Neuronal stem cell (in vitro differentiated cells): ENCODE results near the gene ARL4C.

Source experiments
- DNase-seq: peaks from one replicate; pipeline ENCODE4 v3.0.0-alpha.2; 2013; ENCODE audit warnings: low spot score
- H2AFZ ChIP-seq: one replicate; pipeline ENCODE4 v1.6.1; 2013; ENCODE audit warnings: mild to moderate bottlenecking, low read length, inconsistent platforms
- H2AK5ac ChIP-seq: 2 replicates; pipeline ENCODE4 v1.6.1; 2013; ENCODE audit warnings: low read depth, mild to moderate bottlenecking, inconsistent platforms, low read length, moderate library complexity, mixed read lengths
- H2BK120ac ChIP-seq: 2 replicates; pipeline ENCODE4 v1.6.1; 2013; ENCODE audit warnings: low read depth, mild to moderate bottlenecking, inconsistent platforms, low read length, moderate library complexity, mixed read lengths
- H2BK12ac ChIP-seq: one replicate; pipeline ENCODE4 v1.6.1; 2013; ENCODE audit warnings: low read length, inconsistent platforms
- H2BK15ac ChIP-seq: 2 replicates; pipeline ENCODE4 v1.6.1; 2013; ENCODE audit warnings: mild to moderate bottlenecking, low read length, inconsistent platforms, mixed read lengths
- H2BK5ac ChIP-seq: one replicate; pipeline ENCODE4 v1.6.1; 2013; ENCODE audit warnings: inconsistent platforms, mild to moderate bottlenecking, low read length, moderate library complexity
- H3K14ac ChIP-seq: one replicate; pipeline ENCODE4 v1.6.1; 2013; ENCODE audit warnings: low read length, inconsistent platforms
- H3K18ac ChIP-seq: 2 replicates; pipeline ENCODE4 v1.6.1; 2013; ENCODE audit warnings: low read length, inconsistent platforms
- H3K23ac ChIP-seq: 2 replicates; pipeline ENCODE4 v1.6.1; 2013; ENCODE audit warnings: low read depth, mild to moderate bottlenecking, mixed read lengths, low read length, inconsistent platforms; ENCODE audit not compliant: poor library complexity
- H3K27ac ChIP-seq: replicated peaks from 3 replicates; pipeline ENCODE4 v1.5.1; 2013; ENCODE audit warnings: low read length, inconsistent platforms
- H3K27me3 ChIP-seq, 3 experiments: 2 replicates each; pipeline ENCODE4 v1.6.1; 2013; ENCODE audit warnings: low read length in 3 of 3, mild to moderate bottlenecking in 2 of 3, inconsistent platforms in 1 of 3, low read depth in 1 of 3, mixed read lengths in 1 of 3, moderate library complexity in 1 of 3; ENCODE audit not compliant: control insufficient read depth in 3 of 3, insufficient read depth in 3 of 3
- H3K36me3 ChIP-seq, 2 donors: replicated peaks in 1 of 2; 2 replicates each; pipeline ENCODE4 v1.6.1; 2013; ENCODE audit warnings: low read length in 2 of 2; ENCODE audit not compliant: control insufficient read depth in 2 of 2, insufficient read depth in 2 of 2
- H3K4ac ChIP-seq: 2 replicates; pipeline ENCODE4 v1.6.1; 2013; ENCODE audit warnings: inconsistent platforms, mild to moderate bottlenecking, low read length, moderate library complexity
- H3K4me1 ChIP-seq, 2 donors: 1 replicate in 1 of 2; 2 replicates in 1 of 2; pipeline ENCODE4 v1.6.1; 2013; ENCODE audit warnings: low read length in 2 of 2, low read depth in 1 of 2; ENCODE audit not compliant: control insufficient read depth in 2 of 2, insufficient read depth in 1 of 2
- H3K4me2 ChIP-seq: one replicate; pipeline ENCODE4 v1.6.1; 2013; ENCODE audit warnings: mild to moderate bottlenecking, low read length, inconsistent platforms; ENCODE audit not compliant: insufficient read depth, poor library complexity, severe bottlenecking
- H3K4me3 ChIP-seq, 2 donors: 2 replicates each; pipeline ENCODE4 v1.5.1; 2013; ENCODE audit warnings: low read length in 2 of 2, mild to moderate bottlenecking in 2 of 2, inconsistent platforms in 1 of 2, moderate library complexity in 1 of 2
- H3K79me1 ChIP-seq: one replicate; pipeline ENCODE4 v1.6.1; 2013; ENCODE audit warnings: low read depth, mild to moderate bottlenecking, inconsistent platforms, low read length, moderate library complexity
- H3K9ac ChIP-seq: one replicate; pipeline ENCODE4 v1.6.1; 2013; ENCODE audit warnings: mild to moderate bottlenecking, low read depth, low read length, inconsistent platforms; ENCODE audit not compliant: poor library complexity
- H3K9me3 ChIP-seq, 2 donors: replicated peaks in 1 of 2; 2 replicates each; pipeline versions ENCODE3 to v1.6.1; 2013; ENCODE audit warnings: low read length in 2 of 2, mild to moderate bottlenecking in 2 of 2, inconsistent platforms in 1 of 2, low read depth in 1 of 2, mixed read lengths in 1 of 2, moderate library complexity in 1 of 2; ENCODE audit not compliant: control insufficient read depth in 2 of 2, insufficient read depth in 1 of 2
- H4K8ac ChIP-seq: one replicate; pipeline ENCODE4 v1.6.1; 2013; ENCODE audit warnings: low read depth, mild to moderate bottlenecking, inconsistent platforms, low read length, moderate library complexity
- H4K91ac ChIP-seq: one replicate; pipeline ENCODE4 v1.6.1; 2013; ENCODE audit warnings: low read length, low read depth, mild to moderate bottlenecking, inconsistent platforms; ENCODE audit not compliant: poor library complexity
- WGBS, 2 donors: extraction: QIAGEN DNeasy Blood & Tissue Kit; methylation state at CpG; one replicate each; pipeline ENCODE4 v1.1.7; 2013; ENCODE audit warnings: missing lambda C conversion rate in 2 of 2, mixed read lengths in 1 of 2; ENCODE audit not compliant: insufficient read length in 2 of 2, insufficient replicate concordance in 1 of 2; ENCODE audit errors: extremely low coverage in 2 of 2; 5-methylcytosine and 5-hydroxymethylcytosine counted together

Gene ARL4C

GRCh38 chr2:234487356-234487755, 9.5 kb downstream of the ARL4C start:
- Histone ChIP-seq H3K18ac (no peak overlapping the region), H2BK15ac (no peak overlapping the region), H4K8ac (no peak overlapping the region), H2AK5ac (no peak overlapping the region), H3K9me3 (peaks cover 0 to 1% of the 10 kb centered on the region in 2 donors), H3K27ac (no peak overlapping the region), H4K91ac (no peak overlapping the region), H2BK12ac (no peak overlapping the region), H3K4ac (no peak overlapping the region), H3K9ac (no peak overlapping the region), H3K4me2 (no peak overlapping the region), H2BK5ac (no peak overlapping the region), H2AFZ (no peak overlapping the region), H2BK120ac (no peak overlapping the region), H3K27me3 (no peaks in the 10 kb centered on the region), H3K79me1 (peaks cover 2% of the 10 kb centered on the region), H3K23ac (no peak overlapping the region), H3K4me3 (no peak overlapping the region), H3K14ac (no peak overlapping the region), H3K36me3 (peaks cover 0 to 5% of the 10 kb centered on the region in 2 donors), H3K4me1 (peaks cover 0 to 10% of the 10 kb centered on the region in 2 donors)
- DNase-seq, result no peak
- WGBS, 2 donors, result no CpG with 5 or more reads among the region's 3 CpGs

- no peak for DNase-seq
- H2AFZ ChIP-seq, result no peak overlapping the region
- WGBS, 2 donors, result no CpG with 5 or more reads among the region's 9 CpGs
Observed at GRCh38 chr2:234483568-234484251, 13.2 kb downstream of the ARL4C start.

GRCh38 chr2:234481301-234481700, 15.6 kb downstream of the ARL4C start:
- H3K18ac ChIP-seq, result no peak overlapping the region
- no peak for DNase-seq
- no peak overlapping the region for H4K8ac ChIP-seq
- no peaks in the 10 kb centered on the region for H3K79me1 ChIP-seq
- H2BK5ac ChIP-seq, result no peak overlapping the region
- no peaks in the 10 kb centered on the region for H3K9me3 ChIP-seq
- H2AFZ ChIP-seq, result no peak overlapping the region
- H2BK120ac ChIP-seq, result no peak overlapping the region
- no peaks in the 10 kb centered on the region for H3K4me1 ChIP-seq
- no peak overlapping the region for H3K27ac ChIP-seq
- no peak overlapping the region for H2AK5ac ChIP-seq
- no peak overlapping the region for H3K4ac ChIP-seq
- whole genome bisulfite sequencing, 2 donors, result no CpG with 5 or more reads among the region's 5 CpGs
- no peak overlapping the region for H2BK12ac ChIP-seq
- no peak overlapping the region for H3K4me3 ChIP-seq
- H3K23ac ChIP-seq, result no peak overlapping the region
- no peak overlapping the region for H3K4me2 ChIP-seq
- H4K91ac ChIP-seq, result no peak overlapping the region
- H3K27me3 ChIP-seq, result peaks cover 0 to 14% (median 0%) of the 10 kb centered on the region in 3 experiments
- H3K9ac ChIP-seq, result no peak overlapping the region
- no peak overlapping the region for H2BK15ac ChIP-seq
- H3K14ac ChIP-seq, result no peak overlapping the region
- peaks cover 0 to 3% of the 10 kb centered on the region in 2 donors for H3K36me3 ChIP-seq

More at GRCh38 chr2:234483568-234484251, 13.2 kb downstream of the ARL4C start:
- no peak overlapping the region for H3K4me3 ChIP-seq
- H3K23ac ChIP-seq, result no peak overlapping the region
- no peak overlapping the region for H3K4ac ChIP-seq
- H2BK120ac ChIP-seq, result no peak overlapping the region
- H3K14ac ChIP-seq, result no peak overlapping the region
- H3K9me3 ChIP-seq, result peaks cover 0 to 1% of the 10 kb centered on the region in 2 donors
- peaks cover 0 to 11% (median 0%) of the 10 kb centered on the region in 3 experiments for H3K27me3 ChIP-seq
- no peak overlapping the region for H2AK5ac ChIP-seq
- no peak overlapping the region for H3K4me2 ChIP-seq
- H3K4me1 ChIP-seq, result no peaks in the 10 kb centered on the region
- H4K91ac ChIP-seq, result no peak overlapping the region
- no peak overlapping the region for H2BK15ac ChIP-seq
- H3K18ac ChIP-seq, result no peak overlapping the region
- no peak overlapping the region for H4K8ac ChIP-seq
- H3K79me1 ChIP-seq, result no peaks in the 10 kb centered on the region
- H2BK5ac ChIP-seq, result no peak overlapping the region
- no peak overlapping the region for H3K27ac ChIP-seq
- peaks cover 0 to 5% of the 10 kb centered on the region in 2 donors for H3K36me3 ChIP-seq
- no peak overlapping the region for H2BK12ac ChIP-seq
- H3K9ac ChIP-seq, result no peak overlapping the region

- Histone ChIP-seq H3K79me1 (no peaks in the 10 kb centered on the region), H3K4ac (no peak overlapping the region), H3K4me1 (no peaks in the 10 kb centered on the region), H3K36me3 (no peaks in the 10 kb centered on the region), H3K23ac (no peak overlapping the region), H2AK5ac (no peak overlapping the region), H2BK12ac (no peak overlapping the region), H4K8ac (no peak overlapping the region), H2AFZ (no peak overlapping the region), H3K9ac (no peak overlapping the region), H3K4me3 (no peak overlapping the region), H3K27me3 (peaks cover 0 to 14% (median 0%) of the 10 kb centered on the region in 3 experiments), H2BK120ac (no peak overlapping the region), H2BK15ac (no peak overlapping the region), H3K27ac (no peak overlapping the region), H3K9me3 (no peaks in the 10 kb centered on the region), H3K14ac (no peak overlapping the region), H2BK5ac (no peak overlapping the region), H3K18ac (no peak overlapping the region), H4K91ac (no peak overlapping the region), H3K4me2 (no peak overlapping the region)
- WGBS, 2 donors, result no CpG with 5 or more reads among the region's 3 CpGs
- DNase-seq, result no peak
Observed at GRCh38 chr2:234480337-234480736, 16.5 kb downstream of the ARL4C start.
